ENCODE measurements around the gene STH. TPM values are rescaled to one million over a fixed set of nuclear protein-coding genes. Genes with fewer than 3 reads are reported as not detected.

Gene STH
- total and polyA plus RNA-seq, 2 donors (not counting 1 experiment from before 2014, with no cell fraction given) = not detected

DNA sequence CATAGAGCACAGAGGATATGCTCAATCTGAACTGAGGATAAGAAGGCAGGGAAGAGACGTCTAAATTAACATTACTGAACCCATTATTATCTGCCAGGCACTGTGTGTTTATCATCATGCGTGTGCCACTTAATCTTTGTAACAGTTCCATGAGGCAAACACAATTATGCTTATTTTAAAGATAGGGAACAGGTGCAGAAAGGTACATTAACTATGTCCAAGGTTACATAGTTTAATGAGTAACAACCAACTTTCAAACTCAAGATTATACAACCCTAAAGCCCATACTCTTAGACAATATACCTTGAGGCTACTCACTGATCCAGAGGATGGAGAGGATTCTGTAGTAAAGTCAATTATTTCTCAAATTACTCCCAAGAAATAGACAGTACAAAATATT, 43.2 kb downstream of the STH start:
- TF ChIP-seq, protein P1, sequence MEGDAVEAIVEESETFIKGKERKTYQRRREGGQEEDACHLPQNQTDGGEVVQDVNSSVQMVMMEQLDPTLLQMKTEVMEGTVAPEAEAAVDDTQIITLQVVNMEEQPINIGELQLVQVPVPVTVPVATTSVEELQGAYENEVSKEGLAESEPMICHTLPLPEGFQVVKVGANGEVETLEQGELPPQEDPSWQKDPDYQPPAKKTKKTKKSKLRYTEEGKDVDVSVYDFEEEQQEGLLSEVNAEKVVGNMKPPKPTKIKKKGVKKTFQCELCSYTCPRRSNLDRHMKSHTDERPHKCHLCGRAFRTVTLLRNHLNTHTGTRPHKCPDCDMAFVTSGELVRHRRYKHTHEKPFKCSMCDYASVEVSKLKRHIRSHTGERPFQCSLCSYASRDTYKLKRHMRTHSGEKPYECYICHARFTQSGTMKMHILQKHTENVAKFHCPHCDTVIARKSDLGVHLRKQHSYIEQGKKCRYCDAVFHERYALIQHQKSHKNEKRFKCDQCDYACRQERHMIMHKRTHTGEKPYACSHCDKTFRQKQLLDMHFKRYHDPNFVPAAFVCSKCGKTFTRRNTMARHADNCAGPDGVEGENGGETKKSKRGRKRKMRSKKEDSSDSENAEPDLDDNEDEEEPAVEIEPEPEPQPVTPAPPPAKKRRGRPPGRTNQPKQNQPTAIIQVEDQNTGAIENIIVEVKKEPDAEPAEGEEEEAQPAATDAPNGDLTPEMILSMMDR (conservative IDR thresholded peaks at IDR 0.05 in 1 of 2, IDR thresholded peaks at IDR 0.05 in 1 of 2; ENCODE audit: low read depth in 1 of 2, low read length in 2 of 2) = no peak
- no peak for TF ChIP-seq EZH2 (IDR thresholded peaks at IDR 0.05; ENCODE audit: low read length, missing control alignments)
- H3K4me2 ChIP-seq (ENCODE audit: extremely low read depth, insufficient read depth, low read length) = no peak overlapping the region
- no peaks in the 10 kb centered on the region for H3K27me3 ChIP-seq (ENCODE audit: control insufficient read depth, insufficient read depth, low read length)
- H3K9me3 ChIP-seq (ENCODE audit: control insufficient read depth, insufficient read depth, low read depth, low read length) = no peaks in the 10 kb centered on the region
- no peaks in the 10 kb centered on the region for H4K20me1 ChIP-seq (ENCODE audit: control insufficient read depth, extremely low read depth, insufficient read depth, low read length)
- peaks cover 2% of the 10 kb centered on the region for H3K4me1 ChIP-seq (ENCODE audit: control insufficient read depth, extremely low read depth, insufficient read depth, low read length)
- no peaks in the 10 kb centered on the region for H3K79me2 ChIP-seq (ENCODE audit: control insufficient read depth, insufficient read depth, low read length)
- peaks cover 6% of the 10 kb centered on the region for H3K36me3 ChIP-seq (ENCODE audit: control insufficient read depth, insufficient read depth, low read length)
- DNase-seq (ENCODE audit: low read depth in 2 of 2) = no peak
- no peak overlapping the region for H3K9ac ChIP-seq (ENCODE audit: insufficient read depth, low read length)
- no peak overlapping the region for H2AFZ ChIP-seq (ENCODE audit: low read length)
- no peak overlapping the region for H3K27ac ChIP-seq (ENCODE audit: insufficient read depth, low read length)
- no peak overlapping the region for H3K4me3 ChIP-seq (replicated peaks in 1 of 4; ENCODE audit: control extremely low read depth in 1 of 4, insufficient read depth in 1 of 4, low read depth in 3 of 4, low read length in 4 of 4)

DNA sequence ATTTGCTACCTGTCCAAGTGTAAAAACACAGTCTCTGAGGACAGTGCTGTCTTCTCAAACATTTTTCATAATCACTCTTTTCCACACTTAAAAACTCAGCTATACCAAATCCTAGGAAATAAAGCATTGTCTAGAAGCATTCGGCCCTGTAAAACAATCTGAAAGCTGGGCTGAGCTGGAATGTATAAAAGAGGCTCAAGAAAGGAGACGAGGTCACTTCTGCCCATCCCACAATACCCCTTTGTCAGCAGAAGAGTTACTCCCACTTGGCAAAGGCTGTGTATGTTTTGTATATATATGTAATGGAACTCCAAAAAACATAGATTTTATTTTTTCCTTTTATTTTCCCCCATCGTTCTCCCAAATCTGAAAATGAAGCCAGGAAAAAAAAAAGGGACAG, 43.9 kb downstream of the STH start:
- Histone ChIP-seq H3K4me2 (ENCODE audit: extremely low read depth, insufficient read depth, low read length) (no peak overlapping the region), H3K36me3 (ENCODE audit: control insufficient read depth, insufficient read depth, low read length) (peaks cover 6% of the 10 kb centered on the region), H3K4me3 (replicated peaks in 1 of 4; ENCODE audit: control extremely low read depth in 1 of 4, insufficient read depth in 1 of 4, low read depth in 3 of 4, low read length in 4 of 4) (no peak overlapping the region), H3K79me2 (ENCODE audit: control insufficient read depth, insufficient read depth, low read length) (no peaks in the 10 kb centered on the region), H3K9me3 (ENCODE audit: control insufficient read depth, insufficient read depth, low read depth, low read length) (no peaks in the 10 kb centered on the region), H2AFZ (ENCODE audit: low read length) (no peak overlapping the region), H3K27ac (ENCODE audit: insufficient read depth, low read length) (no peak overlapping the region), H4K20me1 (ENCODE audit: control insufficient read depth, extremely low read depth, insufficient read depth, low read length) (no peaks in the 10 kb centered on the region), H3K4me1 (ENCODE audit: control insufficient read depth, extremely low read depth, insufficient read depth, low read length) (peaks cover 2% of the 10 kb centered on the region), H3K27me3 (ENCODE audit: control insufficient read depth, insufficient read depth, low read length) (no peaks in the 10 kb centered on the region), H3K9ac (ENCODE audit: insufficient read depth, low read length) (no peak overlapping the region)
- no peak for DNase-seq (ENCODE audit: low read depth in 2 of 2)
- TF ChIP-seq, protein P1 (conservative IDR thresholded peaks at IDR 0.05 in 1 of 2, IDR thresholded peaks at IDR 0.05 in 1 of 2; ENCODE audit: low read depth in 1 of 2, low read length in 2 of 2) = no peak
- TF ChIP-seq EZH2 (IDR thresholded peaks at IDR 0.05; ENCODE audit: low read length, missing control alignments) = no peak

DNA sequence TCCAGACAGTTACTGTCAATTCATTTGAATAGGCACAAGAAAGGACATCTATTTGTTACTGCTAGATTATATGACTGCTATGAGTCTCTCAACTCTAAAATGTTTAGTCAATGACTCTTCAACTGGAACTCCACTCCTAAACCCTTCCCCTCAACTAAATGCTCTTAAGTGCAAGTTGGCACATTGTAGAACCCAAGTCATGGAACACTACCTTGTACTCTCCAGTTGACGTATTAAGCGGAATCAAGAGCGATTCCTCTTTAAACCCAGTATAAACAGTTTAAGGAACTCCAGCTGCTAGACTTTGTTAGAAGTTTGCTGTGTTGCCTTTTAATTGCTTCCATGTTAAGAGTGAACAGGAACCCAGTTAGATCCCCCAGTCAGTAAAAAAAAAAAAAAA, 44.6 kb downstream of the STH start:
- Histone ChIP-seq H3K9me3 (ENCODE audit: control insufficient read depth, insufficient read depth, low read depth, low read length) (no peaks in the 10 kb centered on the region), H3K4me2 (ENCODE audit: extremely low read depth, insufficient read depth, low read length) (no peak overlapping the region), H4K20me1 (ENCODE audit: control insufficient read depth, extremely low read depth, insufficient read depth, low read length) (no peaks in the 10 kb centered on the region), H3K79me2 (ENCODE audit: control insufficient read depth, insufficient read depth, low read length) (no peaks in the 10 kb centered on the region), H3K36me3 (ENCODE audit: control insufficient read depth, insufficient read depth, low read length) (peaks cover 5% of the 10 kb centered on the region), H2AFZ (ENCODE audit: low read length) (no peak overlapping the region), H3K9ac (ENCODE audit: insufficient read depth, low read length) (no peak overlapping the region), H3K27ac (ENCODE audit: insufficient read depth, low read length) (no peak overlapping the region), H3K27me3 (ENCODE audit: control insufficient read depth, insufficient read depth, low read length) (no peaks in the 10 kb centered on the region), H3K4me3 (replicated peaks in 1 of 4; ENCODE audit: control extremely low read depth in 1 of 4, insufficient read depth in 1 of 4, low read depth in 3 of 4, low read length in 4 of 4) (no peak overlapping the region), H3K4me1 (ENCODE audit: control insufficient read depth, extremely low read depth, insufficient read depth, low read length) (peaks cover 2% of the 10 kb centered on the region)
- TF ChIP-seq EZH2 (IDR thresholded peaks at IDR 0.05; ENCODE audit: low read length, missing control alignments) = no peak
- TF ChIP-seq, protein P1 (conservative IDR thresholded peaks at IDR 0.05 in 1 of 2, IDR thresholded peaks at IDR 0.05 in 1 of 2; ENCODE audit: low read depth in 1 of 2, low read length in 2 of 2) = no peak
- DNase-seq (ENCODE audit: low read depth in 2 of 2) = no peak
